Vagina (tissue), 2 donors: ENCODE data around the gene ST6GALNAC6.

ENCODE experiments used
- CTCF ChIP-seq, 3 experiments: fragments of 450-650 bp in 2 of 3; fragments of 200-600 bp in 1 of 3; sonication (generic) in 1 of 3; IDR thresholded peaks; one replicate each; pipeline ENCODE4 v1.5.1; 2017 to 2019; ENCODE audit warnings: antibody characterized with exemption in 3 of 3, mild to moderate bottlenecking in 2 of 3, moderate library complexity in 2 of 3
- POLR2A ChIP-seq, 2 donors: fragments of 450-650 bp; IDR thresholded peaks; one replicate each; pipeline ENCODE4 v1.6.1; 2017; ENCODE audit warnings: antibody characterized with exemption in 2 of 2, mild to moderate bottlenecking in 2 of 2, moderate library complexity in 2 of 2

- TF ChIP-seq POLR2A (IDR thresholded peaks at IDR 0.05) = no peak
- no peak for TF ChIP-seq CTCF (IDR thresholded peaks at IDR 0.05)
Measured at GRCh38 chr9:127896395-127897192, 2.8 kb downstream of the ST6GALNAC6 start.
